K562 (cell line): ENCODE results near the gene PHF21A. TPM values are rescaled to one million over a fixed set of nuclear protein-coding genes. Genes with fewer than 3 reads are reported as not detected.

Source experiments
- ATAC-seq: fragments of 200-7000 bp; cut with Tn5 transposase; 3 replicates; pipeline ENCODE4 v1.9.1; 2020; ENCODE audit warnings: moderate library complexity
- BruUV-seq: library from RNA; stranded (reverse); fragments of 400-500 nt; replicated peaks from 2 replicates; lab custom pipeline; 2021; lab: Mats Ljungman, UMichigan
- CTCF ChIA-PET: fragments of 300-600 bp; formaldehyde crosslinking; extraction: SDS; loops from one replicate; lab custom pipeline; 2021; ENCODE audit warnings: low intra/inter-chr PET ratio; lab: Yijun Ruan, JAX
- POLR2A ChIA-PET: fragments of 300-600, 350-650 bp; sonication (Branson Sonifier 250); formaldehyde crosslinking; extraction: SDS; loops from one replicate; lab custom pipeline; 2021; ENCODE audit warnings: antibody characterized with exemption, inconsistent platforms; lab: Yijun Ruan, JAX
- DNase-seq, 4 experiments: peaks; one replicate each; pipeline versions ENCODE4 v3.0.0 to v3.0.0-alpha.2; 2011 to 2018; ENCODE audit warnings: low spot score in 3 of 4, mixed read lengths in 3 of 4; ENCODE audit errors: extremely low read depth in 1 of 4
- FAIRE-seq: peaks from 2 replicates; lab custom pipeline; 2011; peaks lifted over from hg19 to GRCh38; lab: Jason Lieb, UNC
- H2AFZ ChIP-seq: 2 replicates; pipeline ENCODE4 v1.6.0; 2011; ENCODE audit warnings: low read depth, low read length, control low read depth, inconsistent platforms
- H3K27ac ChIP-seq: fragments of 200-600 bp; 3 replicates; pipeline ENCODE4 v1.8.0; 2011; ENCODE audit warnings: low read depth, mild to moderate bottlenecking, control low read depth, inconsistent platforms, low read length, moderate library complexity, mixed read lengths; ENCODE audit errors: extremely low read depth
- H3K27me3 ChIP-seq, 2 experiments: fragments of 300-600 bp in 1 of 2; 2 replicates in 1 of 2; 3 replicates in 1 of 2; pipeline versions ENCODE4 v1.6.0 to v1.8.0; 2011; ENCODE audit warnings: inconsistent platforms in 2 of 2, low read length in 2 of 2, mild to moderate bottlenecking in 1 of 2, mixed read lengths in 1 of 2, moderate library complexity in 1 of 2; ENCODE audit not compliant: control insufficient read depth in 2 of 2, insufficient read depth in 2 of 2
- H3K36me3 ChIP-seq: fragments of 300-600 bp; 3 replicates; pipeline ENCODE4 v1.8.0; 2011; ENCODE audit warnings: mild to moderate bottlenecking, low read length, inconsistent platforms; ENCODE audit not compliant: control insufficient read depth, insufficient read depth
- H3K4me1 ChIP-seq, 2 experiments: fragments of 200-600 bp in 1 of 2; replicated peaks in 1 of 2; 2 replicates in 1 of 2; 3 replicates in 1 of 2; pipeline versions ENCODE4 v1.5.1 to v1.8.0; 2011; ENCODE audit warnings: inconsistent platforms in 2 of 2, low read length in 2 of 2, mild to moderate bottlenecking in 1 of 2, mixed read lengths in 1 of 2, moderate library complexity in 1 of 2; ENCODE audit not compliant: control insufficient read depth in 2 of 2, insufficient read depth in 2 of 2
- H3K4me2 ChIP-seq: 2 replicates; pipeline ENCODE4 v1.6.1; 2011; ENCODE audit warnings: low read length, control low read depth, inconsistent platforms, mixed read lengths; ENCODE audit not compliant: insufficient read depth
- H3K4me3 ChIP-seq: fragments of 200-600 bp; sonication (generic), shearing (Covaris generic); 2 replicates; pipeline ENCODE4 v1.5.1; 2016; ENCODE audit warnings: control low read depth, inconsistent platforms
- H3K79me2 ChIP-seq: fragments of 200-600 bp; 3 replicates; pipeline ENCODE4 v1.8.0; 2011; ENCODE audit warnings: low read length, inconsistent platforms; ENCODE audit not compliant: control insufficient read depth, insufficient read depth
- H3K9ac ChIP-seq, 2 experiments: 2 replicates each; pipeline versions ENCODE4 v1.6.0 to v1.6.1; 2011; ENCODE audit warnings: low read depth in 2 of 2, low read length in 2 of 2, control low read depth in 1 of 2, inconsistent platforms in 1 of 2, mild to moderate bottlenecking in 1 of 2, mixed read lengths in 1 of 2; ENCODE audit not compliant: insufficient read depth in 1 of 2
- H3K9me1 ChIP-seq: one replicate; pipeline ENCODE4 v1.6.0; 2011; ENCODE audit warnings: inconsistent platforms, mild to moderate bottlenecking, low read length, moderate library complexity; ENCODE audit not compliant: control insufficient read depth, insufficient read depth
- H3K9me3 ChIP-seq: replicated peaks from 2 replicates; pipeline ENCODE4 v1.5.1; 2011; ENCODE audit warnings: low read depth, low read length, inconsistent platforms; ENCODE audit not compliant: control insufficient read depth, insufficient read depth
- H4K20me1 ChIP-seq: replicated peaks from 2 replicates; pipeline ENCODE4 v1.6.1; 2011; ENCODE audit warnings: low read length, inconsistent platforms, mixed read lengths; ENCODE audit not compliant: control insufficient read depth, insufficient read depth
- CREB3 ChIP-seq: fragments of 450-650 bp; conservative IDR thresholded peaks from 2 replicates; pipeline ENCODE4 v1.6.1; 2016; ENCODE audit warnings: missing genetic modification characterization, low read depth, mild to moderate bottlenecking, missing compliant biosample characterization, moderate library complexity
- EP400 ChIP-seq: fragments of 450-650 bp; IDR thresholded peaks from 2 replicates; pipeline ENCODE4 v1.6.1; 2017; ENCODE audit warnings: antibody characterized with exemption, mild to moderate bottlenecking, moderate library complexity
- HDAC6 ChIP-seq: IDR thresholded peaks from 2 replicates; pipeline ENCODE4 v1.6.1; 2012; ENCODE audit warnings: low read depth, mild to moderate bottlenecking, control low read depth, inconsistent platforms, low read length, moderate library complexity
- JUND ChIP-seq, 2 experiments: IDR thresholded peaks; 2 replicates in 1 of 2; 3 replicates in 1 of 2; pipeline ENCODE4 v1.6.1; 2011; ENCODE audit warnings: borderline replicate concordance in 2 of 2, low read depth in 2 of 2, low read length in 2 of 2, improper control_type of control experiment in 1 of 2, missing biosample characterization in 1 of 2, missing genetic modification characterization in 1 of 2, missing genetic modification reagents in 1 of 2
- ZBTB8A ChIP-seq: fragments of 450-650 bp; IDR thresholded peaks from 2 replicates; pipeline ENCODE4 v1.6.1; 2018; ENCODE audit warnings: mild to moderate bottlenecking, moderate library complexity; ENCODE audit not compliant: partially characterized antibody
- WGBS: fragments of 100-300 bp; shearing (Covaris generic); methylation state at CpG from one replicate; pipeline ENCODE4 v1.1.6; 2016; ENCODE audit warnings: low coverage, mixed read lengths; ENCODE audit not compliant: insufficient coverage; ENCODE audit errors: missing lambda C conversion rate; 5-methylcytosine and 5-hydroxymethylcytosine counted together
- in situ Hi-C: fragments of 300-500 bp; cut with MboI; formaldehyde crosslinking; loops from 4 replicates; pipeline ENCODE4 v1.15.0; 2018; ENCODE audit warnings: inconsistent platforms, mixed read lengths
- intact Hi-C: fragments of 100-400 bp; cut with micrococcal nuclease; formaldehyde crosslinking; loops from 2 replicates; pipeline ENCODE4 v1.14.2; 2022
- polyA plus RNA-seq, 8 experiments: library from polyadenylated mRNA; depleted of rRNA in 4 of 8; stranded (reverse) in 5 of 8; unstranded in 3 of 8; fragments of >200 nt; fragmentation: Nextera tagmentation in 2 of 8; fragmentation: Illumina TruSeq in 1 of 8; extraction: Ambion mirVana in 2 of 8; extraction: Trizol in 1 of 8; gene quantifications; 2 replicates each; pipeline versions ENCODE4 v1.2.1 to v1.2.3, GENCODE V29; 2011 to 2014; ENCODE audit warnings: inconsistent platforms in 1 of 8, missing spikeins in 1 of 8
- total RNA-seq, 7 experiments: library from RNA; depleted of rRNA in 6 of 7; stranded (reverse); fragments of >200 nt in 6 of 7; fragmentation: Illumina TruSeq in 2 of 7; extraction: Trizol in 2 of 7; gene quantifications; 2 replicates each; pipeline versions ENCODE4 v1.2.1 to v1.2.3, GENCODE V29; 2011 to 2021; ENCODE audit warnings: low replicate concordance in 1 of 7
- TF ChIP-seq, protein P1 (sequence below): fragments of 450-650 bp; formaldehyde crosslinking; IDR thresholded peaks from 2 replicates; pipeline ENCODE4 v1.4.0; 2022; ENCODE audit warnings: missing genetic modification characterization
- TF ChIP-seq, protein P2 (sequence below): sonication (generic); formaldehyde crosslinking; IDR thresholded peaks from 2 replicates; pipeline ENCODE4 v1.8.0; 2023; ENCODE audit warnings: mild to moderate bottlenecking, missing genetic modification reagents

Gene PHF21A
- total and polyA plus RNA-seq, 9 of the 15 experiments (the other 6 are each of a cell fraction or from before 2014, with no cell fraction given) = 1.5 to 32.4 (median 10.7) TPM

DNA sequence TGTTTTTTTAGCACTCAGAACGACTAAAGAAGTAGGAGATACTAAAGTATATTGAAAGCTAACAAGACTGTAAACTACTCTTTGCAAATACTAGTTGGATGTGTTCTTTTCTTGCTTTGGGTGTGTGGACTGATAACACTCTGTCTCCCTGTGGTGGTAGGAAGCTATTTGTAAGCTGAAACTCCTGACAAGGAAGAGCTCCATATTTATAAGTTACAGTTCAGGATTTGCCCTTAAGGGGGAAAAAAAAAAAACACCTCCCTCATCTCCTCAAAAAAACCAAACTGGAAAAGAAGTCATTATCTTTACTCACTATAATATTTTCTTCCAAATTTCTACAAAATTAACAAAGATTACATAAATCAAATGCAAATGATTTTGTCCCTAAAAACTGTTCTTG, 103.9 kb downstream of the PHF21A start:
- BruUV-seq = no TSS peak
- ChIA-PET POLR2A (interaction anchor here (0.7 to 1.1 kb wide), 2 partner anchors 11 to 21 kb away, joined by 3 to 4 read pairs; no protein-coding TSS in a partner anchor), CTCF (no interaction called here)
- DNase-seq (peak in 2 of 4 experiments; percentile 19 to 38), FAIRE-seq (no peak), ATAC-seq (peak; percentile 66)
- H3K27ac ChIP-seq = no peak overlapping the region
- no peaks in the 10 kb centered on the region for H4K20me1 ChIP-seq
- no peaks in the 10 kb centered on the region for H3K9me1 ChIP-seq
- no peaks in the 10 kb centered on the region for H3K27me3 ChIP-seq
- peaks cover 3 to 5% of the 10 kb centered on the region in 2 experiments; a peak in 3 of 5 replicates for H3K4me1 ChIP-seq
- 16% methylated on average over 1 of the region's 1 CpG for WGBS
- no peak for TF ChIP-seq EP400
- TF ChIP-seq CREB3 (tag) = no peak
- TF ChIP-seq, protein P1, sequence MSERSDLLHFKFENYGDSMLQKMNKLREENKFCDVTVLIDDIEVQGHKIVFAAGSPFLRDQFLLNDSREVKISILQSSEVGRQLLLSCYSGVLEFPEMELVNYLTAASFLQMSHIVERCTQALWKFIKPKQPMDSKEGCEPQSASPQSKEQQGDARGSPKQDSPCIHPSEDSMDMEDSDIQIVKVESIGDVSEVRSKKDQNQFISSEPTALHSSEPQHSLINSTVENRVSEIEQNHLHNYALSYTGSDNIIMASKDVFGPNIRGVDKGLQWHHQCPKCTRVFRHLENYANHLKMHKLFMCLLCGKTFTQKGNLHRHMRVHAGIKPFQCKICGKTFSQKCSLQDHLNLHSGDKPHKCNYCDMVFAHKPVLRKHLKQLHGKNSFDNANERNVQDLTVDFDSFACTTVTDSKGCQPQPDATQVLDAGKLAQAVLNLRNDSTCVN (CRISPR knock-in tag) = no peak
- TF ChIP-seq ZBTB8A = no peak
- TF ChIP-seq, protein P2, sequence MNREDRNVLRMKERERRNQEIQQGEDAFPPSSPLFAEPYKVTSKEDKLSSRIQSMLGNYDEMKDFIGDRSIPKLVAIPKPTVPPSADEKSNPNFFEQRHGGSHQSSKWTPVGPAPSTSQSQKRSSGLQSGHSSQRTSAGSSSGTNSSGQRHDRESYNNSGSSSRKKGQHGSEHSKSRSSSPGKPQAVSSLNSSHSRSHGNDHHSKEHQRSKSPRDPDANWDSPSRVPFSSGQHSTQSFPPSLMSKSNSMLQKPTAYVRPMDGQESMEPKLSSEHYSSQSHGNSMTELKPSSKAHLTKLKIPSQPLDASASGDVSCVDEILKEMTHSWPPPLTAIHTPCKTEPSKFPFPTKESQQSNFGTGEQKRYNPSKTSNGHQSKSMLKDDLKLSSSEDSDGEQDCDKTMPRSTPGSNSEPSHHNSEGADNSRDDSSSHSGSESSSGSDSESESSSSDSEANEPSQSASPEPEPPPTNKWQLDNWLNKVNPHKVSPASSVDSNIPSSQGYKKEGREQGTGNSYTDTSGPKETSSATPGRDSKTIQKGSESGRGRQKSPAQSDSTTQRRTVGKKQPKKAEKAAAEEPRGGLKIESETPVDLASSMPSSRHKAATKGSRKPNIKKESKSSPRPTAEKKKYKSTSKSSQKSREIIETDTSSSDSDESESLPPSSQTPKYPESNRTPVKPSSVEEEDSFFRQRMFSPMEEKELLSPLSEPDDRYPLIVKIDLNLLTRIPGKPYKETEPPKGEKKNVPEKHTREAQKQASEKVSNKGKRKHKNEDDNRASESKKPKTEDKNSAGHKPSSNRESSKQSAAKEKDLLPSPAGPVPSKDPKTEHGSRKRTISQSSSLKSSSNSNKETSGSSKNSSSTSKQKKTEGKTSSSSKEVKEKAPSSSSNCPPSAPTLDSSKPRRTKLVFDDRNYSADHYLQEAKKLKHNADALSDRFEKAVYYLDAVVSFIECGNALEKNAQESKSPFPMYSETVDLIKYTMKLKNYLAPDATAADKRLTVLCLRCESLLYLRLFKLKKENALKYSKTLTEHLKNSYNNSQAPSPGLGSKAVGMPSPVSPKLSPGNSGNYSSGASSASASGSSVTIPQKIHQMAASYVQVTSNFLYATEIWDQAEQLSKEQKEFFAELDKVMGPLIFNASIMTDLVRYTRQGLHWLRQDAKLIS (CRISPR knock-in tag) = no peak
- no peak for TF ChIP-seq HDAC6
- TF ChIP-seq JUND (IDR thresholded peaks at IDR 0.05; ENCODE audit: borderline replicate concordance, low read depth, low read length) = no peak
- TF ChIP-seq JUND (tag; IDR thresholded peaks at IDR 0.05; ENCODE audit: borderline replicate concordance, low read depth, low read length) = no peak
- no peak overlapping the region for H3K4me2 ChIP-seq
- no peak overlapping the region for H3K4me3 ChIP-seq
- H2AFZ ChIP-seq = no peak overlapping the region
- intact Hi-C loops (no loop called here), in situ Hi-C loops (no loop called here)
- no peak overlapping the region for H3K9ac ChIP-seq
- H3K79me2 ChIP-seq = no peaks in the 10 kb centered on the region
- H3K9me3 ChIP-seq = no peaks in the 10 kb centered on the region; the same call in 1 of the 2 replicates
- H3K36me3 ChIP-seq = no peaks in the 10 kb centered on the region
